Stimulated activated CD4-positive, alpha-beta T cell treated with anti-CD3 and anti-CD28 coated beads, Interleukin-12 subunit alpha, Interleukin-12 subunit beta, amount 100 ng/mL, for 48 hours (primary cell): ENCODE data around the gene APOA1.
"Not testable (repeated sequence)": the region's sequence is repeated elsewhere in the genome, so short reads cannot be mapped to it uniquely, and the experiment has no call there.

Experiments used
- DNase-seq, 3 donors: peaks; one replicate each; pipeline ENCODE4 v3.0.0-alpha.2; 2020; ENCODE audit warnings: low read depth in 2 of 3, low spot score in 1 of 3

Gene APOA1

GRCh38 chr11:116821050-116821918 is 16.1 kb downstream of the APOA1 start:
- no peak for DNase-seq

- DNase-seq: no peak
Observed at GRCh38 chr11:116819049-116819448, 18.4 kb downstream of the APOA1 start.

- DNase-seq: no peak
Observed at GRCh38 chr11:116814502-116814901, 22.9 kb downstream of the APOA1 start.

GRCh38 chr11:116813781-116814471 is 23.5 kb downstream of the APOA1 start:
- DNase-seq: no peak

- DNase-seq: no peak
Observed at GRCh38 chr11:116813170-116813569, 24.3 kb downstream of the APOA1 start.

GRCh38 chr11:116812109-116812508 is 25.3 kb downstream of the APOA1 start:
- DNase-seq: no peak

GRCh38 chr11:116811194-116811593 is 26.2 kb downstream of the APOA1 start:
- DNase-seq: no peak

GRCh38 chr11:116808262-116809175 is 28.9 kb downstream of the APOA1 start:
- DNase-seq: no peak

- no peak for DNase-seq
Observed at GRCh38 chr11:116807601-116808261, 29.7 kb downstream of the APOA1 start.

- no peak for DNase-seq
Observed at GRCh38 chr11:116804001-116804400, 33.4 kb downstream of the APOA1 start.

- DNase-seq: not testable (repeated sequence)
Observed at GRCh38 chr11:116801662-116802061, 35.8 kb downstream of the APOA1 start.

GRCh38 chr11:116800610-116801009 is 36.8 kb downstream of the APOA1 start:
- DNase-seq: no peak

- DNase-seq: no peak
Observed at GRCh38 chr11:116798368-116798767, 39.1 kb downstream of the APOA1 start.

GRCh38 chr11:116797816-116798215 is 39.6 kb downstream of the APOA1 start:
- no peak for DNase-seq

GRCh38 chr11:116796548-116796947 is 40.9 kb downstream of the APOA1 start:
- no peak for DNase-seq

- DNase-seq: no peak
Observed at GRCh38 chr11:116794851-116795250, 42.6 kb downstream of the APOA1 start.

- DNase-seq: no peak
Observed at GRCh38 chr11:116793772-116794097, 43.7 kb downstream of the APOA1 start.

GRCh38 chr11:116792869-116793771 is 44.3 kb downstream of the APOA1 start:
- DNase-seq: no peak

- no peak for DNase-seq
Observed at GRCh38 chr11:116792144-116792868, 45.1 kb downstream of the APOA1 start.
